ENCODE results near the gene CDYL2.

The CDYL2 gene

DNA sequence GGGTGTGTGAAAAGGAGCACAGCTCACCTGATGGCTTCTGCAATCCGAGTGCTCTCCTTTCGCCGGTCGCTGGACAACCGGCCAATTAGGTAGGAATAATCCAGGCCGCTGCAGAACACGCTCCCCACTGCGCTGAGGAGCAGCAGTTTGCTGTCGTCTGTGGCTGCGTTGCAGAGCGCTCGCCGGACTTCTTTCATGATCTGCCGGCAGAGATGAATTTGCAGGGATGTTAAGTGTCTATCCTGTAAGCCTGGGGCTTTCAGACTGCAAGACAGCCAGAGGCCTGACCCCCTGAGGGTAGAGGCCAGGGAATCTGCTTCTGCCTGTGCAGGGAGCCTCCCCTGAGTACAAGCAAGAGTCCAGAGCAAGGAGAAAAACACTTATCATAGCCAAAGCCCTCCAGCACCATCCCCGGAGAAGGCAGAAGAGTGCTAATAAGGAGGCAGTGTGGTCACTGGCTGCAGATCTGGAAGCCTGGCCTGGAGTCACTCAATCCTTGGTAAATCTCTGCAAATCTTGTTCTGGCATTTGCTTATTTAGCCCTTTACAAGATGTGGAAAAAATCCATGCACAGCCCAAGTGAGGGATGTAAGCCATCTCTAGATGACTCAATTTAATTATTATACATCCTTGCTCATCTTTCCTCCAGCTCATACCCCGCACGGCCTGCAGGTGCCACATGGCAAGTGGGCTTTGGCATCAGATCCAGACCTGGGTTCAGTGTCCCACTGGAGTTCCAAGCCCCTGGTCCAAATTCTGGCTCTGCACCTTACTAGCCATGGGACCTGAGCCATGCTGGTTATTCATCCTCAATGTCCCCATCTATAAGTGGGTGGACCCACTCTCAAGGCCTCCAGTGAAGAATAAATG, 183.4 kb downstream of the CDYL2 start:
- no peak for DNase-seq (ENCODE audit: low read depth, low spot score)
- no peak overlapping the region for H3K4me3 ChIP-seq (ENCODE audit: low read depth, low read length)
- TF ChIP-seq CTCF (IDR thresholded peaks at IDR 0.05; ENCODE audit: low read depth, low read length) = no peak
- in situ Hi-C loops (cut with HindIII; ENCODE audit: low sequenced_read_pairs) = no loop called here

GRCh38 chr16:80619824-80620223, 184.6 kb downstream of the CDYL2 start:
- no peak for DNase-seq (ENCODE audit: low read depth, low spot score)
- no peak overlapping the region for H3K4me3 ChIP-seq (ENCODE audit: low read depth, low read length)
- TF ChIP-seq CTCF (IDR thresholded peaks at IDR 0.05; ENCODE audit: low read depth, low read length) = no peak
- in situ Hi-C loops (cut with HindIII; ENCODE audit: low sequenced_read_pairs) = no loop called here

GRCh38 chr16:80618862-80619648, 185.3 kb downstream of the CDYL2 start:
- TF ChIP-seq CTCF (IDR thresholded peaks at IDR 0.05; ENCODE audit: low read depth, low read length) = no peak
- DNase-seq (ENCODE audit: low read depth, low spot score) = no peak
- no peak overlapping the region for H3K4me3 ChIP-seq (ENCODE audit: low read depth, low read length)
- in situ Hi-C loops (cut with HindIII; ENCODE audit: low sequenced_read_pairs) = no loop called here

GRCh38 chr16:80616362-80616761, 188.0 kb downstream of the CDYL2 start:
- no peak for TF ChIP-seq CTCF (IDR thresholded peaks at IDR 0.05; ENCODE audit: low read depth, low read length)
- in situ Hi-C loops (cut with HindIII; ENCODE audit: low sequenced_read_pairs) = no loop called here
- DNase-seq (ENCODE audit: low read depth, low spot score) = no peak
- no peak overlapping the region for H3K4me3 ChIP-seq (ENCODE audit: low read depth, low read length)

- no peak overlapping the region for H3K4me3 ChIP-seq (ENCODE audit: low read depth, low read length)
- no peak for TF ChIP-seq CTCF (IDR thresholded peaks at IDR 0.05; ENCODE audit: low read depth, low read length)
- in situ Hi-C loops (cut with HindIII; ENCODE audit: low sequenced_read_pairs) = no loop called here
- no peak for DNase-seq (ENCODE audit: low read depth, low spot score)
These were observed 188.7 kb downstream of the CDYL2 start for GRCh38 chr16:80615735-80616134.

GRCh38 chr16:80614908-80615671, 189.3 kb downstream of the CDYL2 start:
- in situ Hi-C loops (cut with HindIII; ENCODE audit: low sequenced_read_pairs) = no loop called here
- TF ChIP-seq CTCF (IDR thresholded peaks at IDR 0.05; ENCODE audit: low read depth, low read length) = peak; percentile 32
- H3K4me3 ChIP-seq (ENCODE audit: low read depth, low read length) = no peak overlapping the region
- peak; percentile 85 for DNase-seq (ENCODE audit: low read depth, low spot score)

Measured in astrocyte of the spinal cord (primary cell).